SK-N-MC (cell line): ENCODE measurements around the gene CYSLTR1.

Experiments used
- EZH2 ChIP-seq: fragments of 200-600 bp; sonication (generic); IDR thresholded peaks from one replicate; pipeline ENCODE4 v1.6.1; 2017; ENCODE audit warnings: antibody characterized with exemption
- FOXP2 ChIP-seq: optimal IDR thresholded peaks from 2 replicates; pipeline ENCODE3; 2011; ENCODE audit warnings: mild to moderate bottlenecking, moderate library complexity; ENCODE audit not compliant: insufficient read depth; ENCODE audit errors: extremely low read length, control extremely low read depth
- POLR2AphosphoS5 ChIP-seq: IDR thresholded peaks from 2 replicates; pipeline ENCODE4 v1.6.1; 2012; ENCODE audit warnings: mild to moderate bottlenecking, low read depth, low read length, borderline replicate concordance

DNA sequence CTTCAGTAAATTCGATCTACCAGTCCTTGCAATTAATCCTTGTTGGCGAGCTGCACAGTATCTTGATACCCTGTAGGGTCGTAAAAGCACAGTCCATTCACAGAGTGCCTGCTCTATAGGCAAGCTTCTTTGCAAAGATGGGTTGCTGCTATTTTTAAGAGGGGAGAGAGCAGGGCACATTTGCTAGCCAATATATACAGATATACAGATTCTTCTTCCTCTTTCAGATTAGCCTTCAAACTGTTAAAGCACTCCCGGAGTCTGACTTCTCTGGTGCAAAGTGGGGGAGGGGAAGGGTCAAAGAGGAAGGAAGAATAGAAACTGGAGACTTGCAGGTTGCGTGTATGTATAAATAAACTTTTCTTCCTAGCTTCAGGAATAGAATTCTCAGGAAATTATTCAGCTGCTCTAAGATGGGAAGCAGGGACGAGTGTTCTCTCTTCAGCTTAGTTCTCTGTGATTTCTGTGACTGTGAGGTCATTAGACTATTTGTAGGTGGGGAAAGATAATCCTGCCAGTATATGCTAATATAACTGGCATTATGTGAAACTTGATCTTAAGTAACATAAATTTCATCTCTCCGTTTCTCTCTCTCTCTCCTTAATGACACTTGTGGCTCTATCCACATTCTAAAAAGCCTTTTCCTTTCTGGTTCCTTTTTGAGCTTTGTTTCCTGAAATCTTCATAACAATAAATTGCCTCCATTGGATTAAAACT lies at the start of gene CYSLTR1:
- TF ChIP-seq POLR2AphosphoS5, result no peak
- TF ChIP-seq EZH2, result no peak
- no peak for TF ChIP-seq FOXP2
